ENCODE data around the gene PCDHB5.
A peak's percentile ranks its signal among the peaks of the same experiment; 100 is the strongest.
"Not testable (repeated sequence)": the region's sequence is repeated elsewhere in the genome, so short reads cannot be mapped to it uniquely, and the experiment has no call there.

PCDHB5 gene

GRCh38 chr5:141135030-141135717 is at the start of gene PCDHB5:
Gene PCDHB5 (plus strand): TSS chr5:141135206. CDS start chr5:141135435, 229 bp downstream.
- TF ChIP-seq EZH2 (optimal IDR thresholded peaks at IDR 0.05; ENCODE audit: low read depth, low read length) (no peak), CTCF (IDR thresholded peaks at IDR 0.05; ENCODE audit: low read length) (peak; percentile 12)
- Histone ChIP-seq H4K20me1 (ENCODE audit: insufficient read depth, low read length) (no peaks in the 10 kb centered on the region), H3K4me2 (ENCODE audit: low read depth, low read length) (no peak within 1 kb of the TSS), H3K79me2 (ENCODE audit: low read length) (no peaks in the 10 kb centered on the region), H2AFZ (ENCODE audit: low read length) (no peak within 1 kb of the TSS), H3K27me3 (replicated peaks; ENCODE audit: insufficient read depth, low read length) (no peaks in the 10 kb centered on the region), H3K9me3 (replicated peaks; ENCODE audit: insufficient read depth, low read length) (no peaks in the 10 kb centered on the region), H3K4me3 (ENCODE audit: low read length) (no peak within 1 kb of the TSS), H3K9me2 (replicated peaks; ENCODE audit: insufficient read depth, low read length) (no peaks in the 10 kb centered on the region), H3F3A (ENCODE audit: insufficient read depth, low read length) (no peaks in the 10 kb centered on the region), H3K4me1 (ENCODE audit: low read length) (no peaks in the 10 kb centered on the region), H3K27ac (ENCODE audit: low read length) (no peak within 1 kb of the TSS), H3K9ac (ENCODE audit: low read length) (no peak within 1 kb of the TSS), H3K36me3 (replicated peaks; ENCODE audit: insufficient read depth, low read length) (no peaks in the 10 kb centered on the region)
- DNase-seq: no peak

GRCh38 chr5:141094481-141095262 is 40.3 kb upstream of the PCDHB5 start, which contains the start of gene PCDHB2:
Gene PCDHB2 (plus strand): TSS chr5:141094615. CDS start chr5:141094791, 176 bp downstream.
- Histone ChIP-seq H3K4me1 (ENCODE audit: low read length) (no peaks in the 10 kb centered on the region), H2AFZ (ENCODE audit: low read length) (peak within 1 kb of the TSS; percentile 46), H3K4me2 (ENCODE audit: low read depth, low read length) (peak within 1 kb of the TSS; percentile 4; the same call in 1 of the 2 replicates), H3F3A (ENCODE audit: insufficient read depth, low read length) (no peaks in the 10 kb centered on the region), H3K36me3 (replicated peaks; ENCODE audit: insufficient read depth, low read length) (no peaks in the 10 kb centered on the region), H3K27ac (ENCODE audit: low read length) (no peak within 1 kb of the TSS), H3K9me2 (replicated peaks; ENCODE audit: insufficient read depth, low read length) (no peaks in the 10 kb centered on the region), H4K20me1 (ENCODE audit: insufficient read depth, low read length) (no peaks in the 10 kb centered on the region), H3K79me2 (ENCODE audit: low read length) (no peaks in the 10 kb centered on the region), H3K4me3 (ENCODE audit: low read length) (peak within 1 kb of the TSS; percentile 50), H3K9me3 (replicated peaks; ENCODE audit: insufficient read depth, low read length) (no peaks in the 10 kb centered on the region), H3K27me3 (replicated peaks; ENCODE audit: insufficient read depth, low read length) (no peaks in the 10 kb centered on the region), H3K9ac (ENCODE audit: low read length) (peak within 1 kb of the TSS; percentile 22; the same call in 1 of the 2 replicates)
- peak; percentile 70 for DNase-seq
- peak; percentile 58 for TF ChIP-seq CTCF (IDR thresholded peaks at IDR 0.05; ENCODE audit: low read length)
- TF ChIP-seq EZH2phosphoT487 (IDR thresholded peaks at IDR 0.05; ENCODE audit: low read length): no peak
- TF ChIP-seq EZH2 (optimal IDR thresholded peaks at IDR 0.05; ENCODE audit: low read depth, low read length): no peak

GRCh38 chr5:141095263-141095641 is 39.8 kb upstream of the PCDHB5 start:
- H3F3A ChIP-seq (ENCODE audit: insufficient read depth, low read length): no peaks in the 10 kb centered on the region
- H3K4me1 ChIP-seq (ENCODE audit: low read length): no peaks in the 10 kb centered on the region
- no peak overlapping the region for H3K9ac ChIP-seq (ENCODE audit: low read length)
- no peaks in the 10 kb centered on the region for H3K79me2 ChIP-seq (ENCODE audit: low read length)
- H3K36me3 ChIP-seq (replicated peaks; ENCODE audit: insufficient read depth, low read length): no peaks in the 10 kb centered on the region
- no peak overlapping the region for H3K27ac ChIP-seq (ENCODE audit: low read length)
- H3K9me2 ChIP-seq (replicated peaks; ENCODE audit: insufficient read depth, low read length): no peaks in the 10 kb centered on the region
- H3K27me3 ChIP-seq (replicated peaks; ENCODE audit: insufficient read depth, low read length): no peaks in the 10 kb centered on the region
- TF ChIP-seq EZH2 (optimal IDR thresholded peaks at IDR 0.05; ENCODE audit: low read depth, low read length): no peak
- no peak for TF ChIP-seq EZH2phosphoT487 (IDR thresholded peaks at IDR 0.05; ENCODE audit: low read length)
- TF ChIP-seq CTCF (IDR thresholded peaks at IDR 0.05; ENCODE audit: low read length): no peak
- H4K20me1 ChIP-seq (ENCODE audit: insufficient read depth, low read length): no peaks in the 10 kb centered on the region
- no peak overlapping the region for H2AFZ ChIP-seq (ENCODE audit: low read length)
- DNase-seq: no peak
- H3K4me2 ChIP-seq (ENCODE audit: low read depth, low read length): peak overlapping the region; percentile 4; the same call in 1 of the 2 replicates
- no peaks in the 10 kb centered on the region for H3K9me3 ChIP-seq (replicated peaks; ENCODE audit: insufficient read depth, low read length)
- no peak overlapping the region for H3K4me3 ChIP-seq (ENCODE audit: low read length)

- not testable (repeated sequence) for H3K36me3 ChIP-seq (replicated peaks; ENCODE audit: insufficient read depth, low read length); H2AFZ ChIP-seq (ENCODE audit: low read length); H4K20me1 ChIP-seq (ENCODE audit: insufficient read depth, low read length); DNase-seq; H3K9me2 ChIP-seq (replicated peaks; ENCODE audit: insufficient read depth, low read length); H3K4me3 ChIP-seq (ENCODE audit: low read length); H3K9me3 ChIP-seq (replicated peaks; ENCODE audit: insufficient read depth, low read length); H3K27ac ChIP-seq (ENCODE audit: low read length); H3F3A ChIP-seq (ENCODE audit: insufficient read depth, low read length); H3K4me2 ChIP-seq (ENCODE audit: low read depth, low read length); H3K4me1 ChIP-seq (ENCODE audit: low read length); H3K27me3 ChIP-seq (replicated peaks; ENCODE audit: insufficient read depth, low read length); H3K79me2 ChIP-seq (ENCODE audit: low read length); H3K9ac ChIP-seq (ENCODE audit: low read length)
Measured at GRCh38 chr5:141096181-141096580, 38.8 kb upstream of the PCDHB5 start.

GRCh38 chr5:141096586-141096985 is 38.4 kb upstream of the PCDHB5 start:
- H3K4me2 ChIP-seq (ENCODE audit: low read depth, low read length); H3K27me3 ChIP-seq (replicated peaks; ENCODE audit: insufficient read depth, low read length); H3F3A ChIP-seq (ENCODE audit: insufficient read depth, low read length); H3K9me2 ChIP-seq (replicated peaks; ENCODE audit: insufficient read depth, low read length); H3K27ac ChIP-seq (ENCODE audit: low read length); H3K9ac ChIP-seq (ENCODE audit: low read length); H2AFZ ChIP-seq (ENCODE audit: low read length); H3K4me3 ChIP-seq (ENCODE audit: low read length); H3K9me3 ChIP-seq (replicated peaks; ENCODE audit: insufficient read depth, low read length); DNase-seq; H4K20me1 ChIP-seq (ENCODE audit: insufficient read depth, low read length); H3K79me2 ChIP-seq (ENCODE audit: low read length); H3K4me1 ChIP-seq (ENCODE audit: low read length); H3K36me3 ChIP-seq (replicated peaks; ENCODE audit: insufficient read depth, low read length): not testable (repeated sequence)
